GM19463 (cell line): ENCODE measurements around the gene HAUS6.
"Not testable (repeated sequence)": the region's sequence is repeated elsewhere in the genome, so short reads cannot be mapped to it uniquely, and the experiment has no call there.

Experiments used
- ATAC-seq: cut with Tn5 transposase; IDR thresholded peaks from one replicate; pipeline ENCODE4 v1.9.1; 2021; ENCODE audit warnings: mild to moderate bottlenecking, moderate library complexity; ENCODE audit not compliant: unreplicated experiment

Gene HAUS6

DNA sequence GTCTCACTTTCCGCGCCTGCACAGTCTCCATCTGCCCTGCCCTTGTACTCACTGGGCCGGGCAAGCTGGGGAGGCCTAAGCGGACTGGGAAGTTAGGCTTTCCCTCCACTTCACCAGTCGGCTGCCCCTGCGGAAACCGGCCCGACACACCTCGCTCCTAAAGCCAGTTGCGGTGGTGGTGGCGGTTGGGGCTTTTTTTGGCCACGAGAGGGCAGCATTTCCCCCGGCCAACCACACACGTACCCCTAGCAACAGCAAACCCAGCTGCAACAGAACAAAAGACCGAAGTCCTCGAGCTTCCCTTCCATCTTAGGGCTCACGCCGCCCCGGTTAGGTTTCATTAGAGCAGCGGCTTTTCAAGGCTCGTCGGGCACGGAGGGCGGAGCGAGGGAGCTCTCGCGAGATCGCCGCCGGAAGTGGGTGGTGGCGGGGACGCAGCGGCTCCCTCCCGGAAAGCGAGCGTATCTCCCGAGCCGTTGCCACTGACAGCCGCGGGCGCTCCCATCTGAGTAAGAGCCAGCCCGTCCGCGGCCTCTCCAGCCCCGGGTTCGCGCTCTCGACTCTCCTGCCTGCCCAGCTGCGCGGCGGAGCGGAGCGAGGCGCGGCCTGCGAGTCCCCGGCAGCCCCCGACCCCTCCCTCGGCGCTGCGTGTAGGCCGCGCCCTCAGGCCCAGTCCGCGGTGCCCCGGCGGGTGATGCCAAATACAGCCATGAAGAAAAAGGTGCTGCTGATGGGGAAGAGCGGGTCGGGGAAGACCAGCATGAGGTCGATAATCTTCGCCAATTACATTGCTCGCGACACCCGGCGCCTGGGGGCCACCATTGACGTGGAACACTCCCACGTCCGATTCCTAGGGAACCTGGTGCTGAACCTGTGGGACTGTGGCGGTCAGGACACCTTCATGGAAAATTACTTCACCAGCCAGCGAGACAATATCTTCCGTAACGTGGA is 53.5 kb downstream of the HAUS6 start, which contains the start of gene RRAGA:
Gene RRAGA, plus strand, starts transcription at position 462 of the 951 bp plus-strand sequence. Its CDS starts 233 bp downstream, at position 695.
- ATAC-seq = peak; percentile 85

DNA sequence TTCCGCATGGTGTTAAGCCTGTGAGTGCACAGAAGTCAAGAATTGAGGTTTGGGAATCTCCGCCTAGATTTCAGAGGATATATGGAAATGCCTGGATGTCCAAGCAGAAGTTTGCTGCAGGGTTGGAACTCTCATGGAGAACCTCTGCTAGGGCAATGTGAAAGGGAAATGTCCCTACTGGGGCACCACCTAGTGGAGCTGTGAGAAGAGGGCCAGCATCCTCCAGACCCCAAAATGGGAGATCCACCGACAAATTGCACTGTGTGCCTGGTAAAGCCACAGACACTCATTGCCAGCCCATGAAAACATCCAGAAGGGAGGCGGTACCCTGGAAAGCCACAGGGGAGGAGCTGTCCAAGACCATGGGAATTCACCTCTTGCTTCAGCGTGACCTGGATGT is 66.1 kb downstream of the HAUS6 start:
- no peak for ATAC-seq

DNA sequence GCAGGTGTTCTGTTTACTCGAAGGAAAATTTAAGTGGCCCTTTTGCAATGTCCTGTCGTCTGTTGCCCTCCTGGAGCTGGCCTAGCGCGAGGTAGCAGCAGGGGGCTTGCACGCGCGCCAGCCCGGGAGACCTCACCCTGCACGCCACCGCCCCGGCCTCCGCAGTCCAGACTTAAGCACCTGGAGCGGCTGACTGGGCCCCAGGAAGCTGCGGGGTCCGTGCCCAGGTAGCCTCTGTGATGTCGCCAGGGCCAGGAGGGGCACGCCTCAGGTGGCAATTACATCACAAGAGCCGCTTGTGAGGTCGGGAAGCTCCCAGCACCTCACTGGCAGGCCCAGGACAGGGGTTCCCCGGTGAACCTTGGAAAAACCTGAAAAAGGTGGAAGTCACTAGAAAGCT is 69.7 kb downstream of the HAUS6 start, which contains the start of gene SAXO1:
Gene SAXO1, minus strand, starts transcription at position 195 of the 400 bp plus-strand sequence. CDS start 301 bp downstream, outside the sequence.
- ATAC-seq = no peak

DNA sequence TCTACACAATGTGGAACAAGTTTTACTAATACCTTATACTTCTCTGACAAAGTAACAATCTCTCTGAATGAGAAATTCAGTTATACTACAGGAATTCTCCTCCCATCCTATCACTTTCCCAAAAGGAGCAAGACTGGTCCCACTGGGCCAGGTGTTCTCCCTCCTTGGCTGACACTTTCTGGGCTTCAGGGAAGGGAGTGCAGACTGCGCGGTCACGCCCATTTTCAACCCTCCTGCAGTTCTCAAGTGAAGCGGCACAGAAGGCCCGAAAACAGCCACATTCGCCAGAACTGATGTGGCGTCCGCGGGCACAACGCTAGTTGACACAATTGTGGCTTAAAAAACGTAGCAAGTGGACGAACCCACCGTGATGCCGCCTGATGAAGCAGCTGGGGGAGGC is 70.3 kb downstream of the HAUS6 start:
- ATAC-seq = no peak

DNA sequence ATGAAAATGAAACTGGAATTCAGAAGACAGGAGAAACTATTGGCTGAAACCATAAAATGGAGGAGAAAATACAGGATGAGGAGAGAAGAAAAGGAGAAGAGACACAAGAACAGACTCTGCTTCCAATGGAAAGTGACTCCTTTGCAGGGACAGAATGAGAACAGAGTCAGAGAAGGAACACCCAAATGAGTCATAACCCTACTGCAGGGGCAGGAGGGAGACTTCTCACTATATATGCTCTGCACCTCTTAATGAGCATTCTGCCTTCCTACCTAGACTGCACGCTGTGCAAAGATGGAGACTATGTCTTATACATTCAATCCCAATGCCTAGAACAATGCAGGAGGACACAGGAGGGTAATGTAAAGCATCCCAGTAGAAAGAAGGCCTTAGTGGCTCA is 71.8 kb downstream of the HAUS6 start:
- ATAC-seq = peak; percentile 65

DNA sequence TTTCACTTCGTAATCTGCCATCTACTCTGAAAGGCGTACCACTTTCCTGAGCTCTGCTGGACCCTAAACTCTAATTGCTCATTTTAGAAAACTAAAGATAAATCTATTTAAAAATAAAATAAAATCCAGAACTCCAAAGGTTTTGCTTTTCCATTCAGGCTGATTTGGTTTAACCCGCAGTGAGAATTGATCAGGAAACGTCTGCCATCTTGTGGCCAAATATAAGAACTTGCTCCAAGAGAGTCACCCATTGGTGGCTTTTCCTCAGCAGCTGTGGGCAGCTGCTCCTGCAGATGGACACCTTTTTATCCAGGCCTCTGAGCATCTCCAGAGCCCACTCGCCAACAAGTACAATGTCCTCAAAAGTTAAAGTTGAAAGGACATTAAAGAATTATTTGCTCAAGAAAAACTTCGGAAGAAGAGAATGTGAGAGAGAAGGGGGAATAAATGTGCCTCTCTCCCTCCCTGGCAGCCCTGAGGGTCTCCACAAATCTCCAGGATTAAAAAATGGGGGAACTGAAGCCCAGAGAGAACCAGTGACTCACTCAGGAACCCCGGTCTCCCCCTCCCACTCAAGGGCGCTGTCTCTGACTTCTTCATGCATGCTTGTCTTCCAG is 73.8 kb downstream of the HAUS6 start:
- peak; percentile 45 for ATAC-seq

DNA sequence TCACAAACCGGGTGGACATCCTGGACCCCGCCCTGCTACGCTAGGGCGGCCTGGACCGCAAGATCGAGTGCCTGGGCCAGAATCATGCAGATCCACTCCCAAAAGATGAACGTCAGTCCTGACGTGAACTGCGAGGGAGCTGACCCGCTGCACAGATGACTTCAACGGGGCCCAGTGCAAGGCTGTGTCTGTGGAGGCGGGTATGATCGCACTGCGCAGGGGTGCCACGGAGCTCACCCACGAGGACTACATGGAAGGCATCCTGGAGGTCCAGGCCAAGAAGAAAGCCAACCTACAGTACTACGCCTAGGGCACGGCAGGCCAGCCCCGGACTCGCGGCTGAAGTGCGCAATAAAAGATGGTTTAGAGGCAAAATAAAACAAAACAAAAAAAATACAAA is 74.9 kb downstream of the HAUS6 start:
- ATAC-seq = no peak

DNA sequence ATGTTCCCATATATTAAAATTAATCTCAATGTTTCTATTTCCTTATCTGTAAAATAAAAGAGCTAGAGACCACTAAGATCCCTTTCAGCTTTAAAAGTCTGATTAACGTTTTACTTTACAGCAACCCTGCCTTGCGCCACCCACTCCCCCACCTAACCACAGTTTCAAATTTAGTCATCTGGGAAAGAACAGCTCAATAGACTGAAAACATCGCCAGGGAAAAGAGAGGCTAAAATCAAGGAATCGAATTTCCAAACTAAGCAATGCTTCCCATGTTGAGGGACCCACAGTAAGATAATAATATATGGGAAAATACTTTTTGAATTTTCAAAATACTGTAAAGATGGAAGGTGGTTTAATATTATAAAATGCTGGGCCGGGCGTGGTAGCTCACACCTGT is 76.3 kb downstream of the HAUS6 start:
- ATAC-seq = peak; percentile 40

DNA sequence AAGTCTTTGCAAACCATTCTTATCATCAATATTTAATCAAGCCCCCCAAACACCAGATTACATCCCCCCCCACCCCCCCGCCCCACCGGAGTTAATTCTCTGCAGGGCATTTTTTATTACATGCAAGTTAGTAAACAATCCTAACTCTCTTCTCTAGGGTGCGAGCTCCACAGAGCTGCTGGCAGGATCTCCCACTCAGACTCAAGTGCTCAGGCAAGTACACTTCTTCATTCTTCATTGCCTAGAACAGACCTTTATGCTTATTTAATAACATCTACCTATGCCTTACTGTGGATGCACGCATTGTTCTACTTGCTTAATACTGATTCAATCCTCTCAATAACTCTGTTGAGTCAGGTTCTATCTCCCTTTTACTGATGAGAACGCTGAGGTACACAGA is 79.6 kb downstream of the HAUS6 start:
- ATAC-seq = no peak

DNA sequence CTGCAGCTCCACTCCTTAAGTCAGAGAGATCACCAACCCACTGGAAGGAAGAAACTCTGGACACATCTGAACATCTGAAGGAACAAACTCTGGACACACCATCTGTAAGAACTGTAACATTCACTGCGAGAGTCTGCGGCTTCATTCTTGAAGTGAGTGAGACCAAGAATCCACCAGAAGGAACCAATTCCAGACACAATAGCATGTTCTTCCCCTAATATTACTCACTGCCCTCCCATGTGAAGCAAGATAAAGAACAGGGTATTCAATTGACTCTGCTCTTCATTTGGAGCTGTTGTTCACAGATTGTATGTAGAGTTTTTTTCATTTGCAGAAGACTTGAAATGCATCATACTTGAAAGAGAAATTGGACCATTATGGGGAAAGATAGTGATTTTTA is 80.5 kb downstream of the HAUS6 start:
- peak; percentile 42 for ATAC-seq

DNA sequence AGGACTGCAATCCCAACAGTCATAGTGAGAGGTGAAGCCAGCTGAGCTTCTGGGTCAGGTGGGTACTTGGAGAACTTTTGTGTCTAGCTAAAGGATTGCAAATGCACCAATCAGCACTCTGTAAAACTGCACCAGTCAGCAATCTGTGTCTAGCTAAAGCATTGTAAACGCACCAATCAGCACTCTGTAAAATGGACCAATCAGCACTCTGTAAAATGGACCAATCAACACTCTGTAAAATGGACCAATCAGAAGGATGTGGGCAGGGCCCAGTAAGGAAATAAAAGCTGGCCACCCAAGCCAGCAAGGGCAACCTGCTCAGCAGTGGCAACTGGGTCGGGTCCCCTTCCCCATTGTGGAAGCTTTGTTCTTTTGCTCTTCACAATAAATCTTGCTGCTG is 81.1 kb downstream of the HAUS6 start:
- ATAC-seq = not testable (repeated sequence)

DNA sequence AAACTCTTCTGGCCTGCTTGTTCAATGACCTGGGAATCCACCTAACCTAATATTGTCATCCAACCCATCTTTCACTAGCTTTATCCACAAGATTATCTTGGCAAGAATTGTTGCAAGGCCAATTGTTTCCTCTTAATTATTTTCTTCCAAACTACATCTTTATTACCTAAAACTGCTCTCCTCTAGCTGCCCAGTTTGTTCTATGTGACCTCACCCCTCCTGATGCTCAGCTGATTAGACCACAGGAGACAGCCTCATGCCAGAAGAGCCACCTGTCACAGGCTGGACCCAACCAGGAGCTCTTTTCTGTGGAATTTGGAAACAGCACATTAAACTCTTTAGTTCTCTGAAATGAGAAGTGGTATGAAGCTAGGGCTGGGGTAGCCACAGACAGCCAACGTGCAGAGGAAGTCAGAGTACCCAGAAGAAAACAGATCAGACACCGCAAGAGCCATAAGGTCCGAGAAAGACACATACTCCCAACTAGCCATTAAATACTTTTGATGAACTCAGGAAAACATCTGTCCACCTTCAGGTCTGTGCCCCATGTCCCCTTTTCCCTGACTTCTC is 81.7 kb downstream of the HAUS6 start:
- ATAC-seq = no peak

DNA sequence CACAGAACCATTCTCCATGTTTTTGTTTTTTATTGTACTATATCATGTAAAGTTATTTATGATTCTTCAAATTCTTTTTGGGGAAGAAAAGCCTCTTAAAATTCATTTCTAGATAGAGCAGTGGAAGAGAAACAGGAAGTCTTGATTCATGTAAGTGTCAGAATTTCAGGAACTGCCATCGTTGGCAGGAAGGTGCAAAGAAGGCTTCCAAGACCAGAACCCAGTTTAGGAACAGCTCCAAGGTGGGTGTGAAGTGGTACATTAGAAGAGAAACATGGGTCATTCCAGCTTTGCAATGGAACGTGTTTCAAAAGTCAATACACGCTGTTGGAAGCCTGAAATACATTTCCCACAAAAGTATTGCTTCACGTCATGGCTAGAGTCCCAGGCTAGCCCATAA is 84.5 kb downstream of the HAUS6 start:
- ATAC-seq = no peak

DNA sequence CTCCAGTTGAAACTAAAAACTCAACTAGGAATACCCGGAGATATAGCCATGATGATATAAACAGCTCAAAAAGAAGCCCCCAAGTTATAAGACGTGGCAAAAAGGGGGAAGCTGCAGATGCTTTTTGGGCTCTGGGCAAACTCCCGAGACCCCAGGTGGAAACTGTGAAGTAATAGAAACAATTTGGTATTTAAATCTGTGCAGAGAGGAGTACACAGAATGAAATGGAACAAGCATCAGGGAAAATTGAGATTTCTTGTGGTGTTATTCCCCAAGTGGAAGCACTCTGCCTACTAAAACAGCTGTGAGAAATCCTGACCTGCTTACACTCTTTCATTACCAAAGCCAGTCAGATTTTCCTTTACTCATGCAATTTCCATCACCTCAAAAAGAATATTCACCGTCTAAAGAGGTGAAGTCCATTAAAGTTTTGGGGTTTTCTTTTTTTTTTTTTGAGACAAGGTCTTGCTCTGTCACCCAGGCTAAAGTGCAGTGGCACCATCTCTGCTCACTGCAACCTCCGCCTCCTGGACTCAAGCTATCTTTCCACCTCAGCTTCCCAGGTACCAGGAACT is 93.2 kb downstream of the HAUS6 start:
- ATAC-seq = no peak
